GM21529 (cell line): ENCODE data around the gene MRPL30.
"Not testable (repeated sequence)": the region's sequence is repeated elsewhere in the genome, so short reads cannot be mapped to it uniquely, and the experiment has no call there.

ENCODE experiments used
- ATAC-seq: cut with Tn5 transposase; IDR thresholded peaks from one replicate; pipeline ENCODE4 v1.9.1; 2021; ENCODE audit not compliant: unreplicated experiment

MRPL30 gene

GRCh38 chr2:99180755-99181623 lies at the start of gene MRPL30, which contains the start of gene MITD1:
Gene MRPL30, plus strand, starts transcription at chr2:99181184. Its CDS starts 5,020 bp downstream, at chr2:99186204.
Gene MITD1, minus strand, starts transcription at chr2:99181058. Its CDS starts 77 bp downstream, at chr2:99180981.
- peak; percentile 95 for ATAC-seq

- ATAC-seq, result not testable (repeated sequence)
Observed at GRCh38 chr2:99135044-99135556, 45.9 kb upstream of the MRPL30 start.

DNA sequence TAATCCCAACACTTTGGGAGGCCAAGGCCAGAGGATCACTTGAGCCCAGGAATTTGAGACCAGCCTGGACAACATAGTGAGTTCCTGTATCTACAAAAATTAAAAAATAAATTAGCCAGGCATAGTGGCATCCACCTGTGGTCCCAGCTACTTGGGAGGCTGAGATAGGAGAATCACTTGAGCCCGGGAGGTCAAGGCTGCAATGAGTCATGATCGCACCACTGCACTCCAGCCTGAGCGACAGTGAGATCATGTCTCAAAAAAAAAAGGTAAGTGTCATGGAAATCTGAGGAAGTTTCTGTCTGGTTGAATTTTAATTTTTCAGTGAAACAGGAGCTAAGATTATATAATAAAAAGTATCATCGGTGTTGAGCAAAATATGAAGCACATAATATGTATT lies 42.0 kb upstream of the MRPL30 start:
- ATAC-seq, result no peak

GRCh38 chr2:99140056-99140859 lies 40.7 kb upstream of the MRPL30 start:
- no peak for ATAC-seq

GRCh38 chr2:99140860-99141109 lies 40.2 kb upstream of the MRPL30 start:
- ATAC-seq, result peak; percentile 28

GRCh38 chr2:99141110-99142108 lies 39.6 kb upstream of the MRPL30 start, which contains the start of gene C2orf15:
Gene C2orf15, plus strand, starts transcription at chr2:99141707. Its CDS starts 8,852 bp downstream, at chr2:99150559.
- peak; percentile 87 for ATAC-seq

- no peak for ATAC-seq
Observed at GRCh38 chr2:99150706-99151105, 30.3 kb upstream of the MRPL30 start.

GRCh38 chr2:99152199-99152895 lies 28.6 kb upstream of the MRPL30 start:
- ATAC-seq, result no peak

GRCh38 chr2:99153921-99154604 lies 26.9 kb upstream of the MRPL30 start:
- no peak for ATAC-seq

GRCh38 chr2:99154643-99155536 lies 26.1 kb upstream of the MRPL30 start, which contains the start of the genes LIPT1 and TSGA10:
Gene LIPT1, plus strand, starts transcription at chr2:99154967. Its CDS starts 6,991 bp downstream, at chr2:99161958.
Gene TSGA10, minus strand, starts transcription at chr2:99154942. Its CDS starts 45,503 bp downstream, at chr2:99109439.
- ATAC-seq, result peak; percentile 94

DNA sequence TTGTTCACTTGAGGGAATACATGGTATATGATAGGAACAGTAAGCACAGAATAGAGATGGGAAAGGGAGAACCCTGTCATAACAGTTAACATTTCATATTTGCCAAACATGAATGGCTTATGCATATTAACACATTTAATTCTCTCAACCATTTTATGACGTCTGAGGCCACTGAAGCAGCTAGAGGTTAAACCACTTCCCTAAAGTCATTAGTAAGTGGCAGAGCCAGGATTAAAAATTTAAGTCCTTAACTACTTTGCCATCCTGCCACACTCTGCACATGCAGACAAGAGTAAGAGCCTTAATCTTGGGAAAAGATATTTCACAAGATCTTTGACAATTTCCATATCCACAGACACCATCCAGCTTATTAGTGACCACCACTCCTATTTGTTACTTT lies 24.1 kb upstream of the MRPL30 start:
- ATAC-seq, result no peak

- ATAC-seq, result no peak
Observed at GRCh38 chr2:99158599-99158998, 22.4 kb upstream of the MRPL30 start.

DNA sequence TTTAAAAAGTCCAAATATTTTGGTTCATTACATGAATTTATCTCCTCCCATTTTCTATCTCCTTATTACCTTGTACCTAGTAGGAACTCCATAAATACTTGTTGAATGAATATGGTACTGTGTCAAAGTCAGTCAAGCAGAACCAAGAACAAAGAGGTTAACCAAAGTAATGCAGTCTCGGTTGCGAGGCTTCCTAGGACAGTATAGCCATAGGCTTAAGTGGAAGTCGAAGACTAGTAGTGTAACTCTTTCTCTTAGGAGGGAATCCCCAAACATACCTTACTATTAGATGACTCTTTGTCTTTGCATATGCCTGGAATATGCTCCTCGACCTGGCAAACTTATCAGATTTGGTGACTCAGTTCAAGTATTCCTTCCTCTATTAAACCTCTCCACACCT lies 21.4 kb upstream of the MRPL30 start:
- ATAC-seq, result no peak

DNA sequence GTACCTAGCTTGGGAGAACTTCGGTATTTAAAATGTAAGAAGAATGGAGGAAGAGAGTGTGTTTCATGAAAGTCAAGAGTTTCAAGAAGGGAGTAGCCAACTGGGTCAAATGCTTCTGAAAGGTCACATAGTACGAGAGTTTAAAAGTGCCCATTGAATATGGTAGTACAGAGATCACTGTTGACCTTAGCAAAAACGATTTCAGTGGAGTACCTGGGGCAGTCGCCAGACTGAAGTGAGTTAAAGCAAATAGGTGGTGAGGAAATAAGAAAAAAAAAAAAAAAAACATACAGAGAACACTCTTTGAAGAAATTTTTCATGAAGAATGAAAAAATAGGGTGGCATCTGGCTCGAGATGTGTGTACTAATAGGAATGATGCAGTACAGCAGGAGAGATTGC lies 14.8 kb upstream of the MRPL30 start:
- no peak for ATAC-seq

GRCh38 chr2:99169534-99169933 lies 11.4 kb upstream of the MRPL30 start:
- ATAC-seq, result no peak

- no peak for ATAC-seq
Observed at GRCh38 chr2:99171377-99172140, 9.4 kb upstream of the MRPL30 start.

DNA sequence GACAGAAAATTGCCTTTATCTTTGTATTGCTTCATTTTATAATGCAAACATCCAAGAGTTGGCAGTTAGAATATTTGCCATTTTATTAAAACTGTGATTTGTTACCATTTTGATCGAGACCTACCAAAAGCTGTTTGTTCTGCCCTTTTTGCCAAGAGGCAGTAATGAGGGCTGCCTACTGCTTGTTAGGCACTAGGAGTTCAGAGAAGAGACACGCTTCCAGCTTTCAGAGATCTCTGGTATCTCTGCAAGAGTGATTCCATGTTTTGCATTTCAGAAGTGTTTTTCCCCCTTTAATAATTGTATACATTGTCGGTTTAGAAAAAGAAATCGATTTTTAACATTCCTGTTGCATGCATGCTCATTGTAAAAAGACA lies 628 bp downstream of the MRPL30 start:
- ATAC-seq, result no peak
